Liver (tissue), 9 donors: ENCODE measurements around the gene SIGLEC7. TPM values are rescaled to one million over a fixed set of nuclear protein-coding genes. Genes with fewer than 3 reads are reported as not detected.

ENCODE experiments used
- DNase-seq: peaks from one replicate; pipeline ENCODE4 v3.0.0-alpha.2; 2017; ENCODE audit warnings: low spot score
- H3K27ac ChIP-seq, 2 donors: one replicate each; pipeline ENCODE4 v1.7.0; 2013; ENCODE audit warnings: inconsistent platforms in 2 of 2, low read length in 2 of 2, control low read depth in 1 of 2, low read depth in 1 of 2, mild to moderate bottlenecking in 1 of 2
- H3K27me3 ChIP-seq, 4 donors: one replicate each; pipeline versions ENCODE4 v1.6.1 to v1.7.0; 2013; ENCODE audit warnings: low read length in 3 of 4, inconsistent platforms in 1 of 4, mild to moderate bottlenecking in 1 of 4, moderate library complexity in 1 of 4; ENCODE audit not compliant: control insufficient read depth in 4 of 4, insufficient read depth in 4 of 4
- H3K36me3 ChIP-seq, 4 donors: one replicate each; pipeline versions ENCODE4 v1.6.1 to v1.7.0; 2013; ENCODE audit warnings: low read length in 3 of 4, mild to moderate bottlenecking in 3 of 4, low read depth in 1 of 4, moderate library complexity in 1 of 4; ENCODE audit not compliant: control insufficient read depth in 4 of 4, insufficient read depth in 3 of 4
- H3K4me1 ChIP-seq, 4 donors: one replicate each; pipeline versions ENCODE4 v1.6.1 to v1.7.0; 2013; ENCODE audit warnings: low read length in 3 of 4, mild to moderate bottlenecking in 3 of 4, moderate library complexity in 1 of 4; ENCODE audit not compliant: control insufficient read depth in 4 of 4, insufficient read depth in 4 of 4
- H3K4me3 ChIP-seq, 3 donors: one replicate each; pipeline versions ENCODE4 v1.6.1 to v1.7.0; 2013; ENCODE audit warnings: low read length in 3 of 3, control low read depth in 1 of 3, low read depth in 1 of 3, mild to moderate bottlenecking in 1 of 3
- H3K9ac ChIP-seq, 2 donors: one replicate each; pipeline ENCODE4 v1.7.0; 2013; ENCODE audit warnings: low read length in 2 of 2, mild to moderate bottlenecking in 2 of 2, moderate library complexity in 2 of 2, control low read depth in 1 of 2, low read depth in 1 of 2
- H3K9me3 ChIP-seq, 4 donors: one replicate each; pipeline versions ENCODE4 v1.6.1 to v1.7.0; 2013; ENCODE audit warnings: low read length in 3 of 4; ENCODE audit not compliant: control insufficient read depth in 4 of 4
- EGR1 ChIP-seq, 2 donors: IDR thresholded peaks; 2 replicates each; pipeline ENCODE4 v1.6.1; 2016 to 2018; ENCODE audit warnings: antibody characterized with exemption in 2 of 2, low read depth in 2 of 2
- FOXA1 ChIP-seq: IDR thresholded peaks from 2 replicates; pipeline ENCODE4 v1.6.1; 2016; ENCODE audit warnings: antibody characterized with exemption
- FOXA2 ChIP-seq: IDR thresholded peaks from 2 replicates; pipeline ENCODE4 v1.6.1; 2016; ENCODE audit warnings: antibody characterized with exemption
- GABPA ChIP-seq, 2 donors: IDR thresholded peaks in 1 of 2; conservative IDR thresholded peaks in 1 of 2; 2 replicates each; pipeline ENCODE4 v1.6.1; 2016; ENCODE audit warnings: antibody characterized with exemption in 2 of 2, mild to moderate bottlenecking in 1 of 2, moderate library complexity in 1 of 2
- HNF4G ChIP-seq: IDR thresholded peaks from 2 replicates; pipeline ENCODE4 v1.6.1; 2016; ENCODE audit warnings: antibody characterized with exemption
- JUND ChIP-seq, 2 donors: IDR thresholded peaks; 2 replicates each; pipeline ENCODE4 v1.6.1; 2016; ENCODE audit warnings: antibody characterized with exemption in 2 of 2
- NR2F2 ChIP-seq: IDR thresholded peaks from 2 replicates; pipeline ENCODE4 v1.6.1; 2016; ENCODE audit warnings: antibody characterized with exemption
- RAD21 ChIP-seq, 2 donors: IDR thresholded peaks; 2 replicates each; pipeline ENCODE4 v1.6.1; 2016; ENCODE audit warnings: antibody characterized with exemption in 2 of 2, mild to moderate bottlenecking in 2 of 2
- RXRA ChIP-seq, 2 donors: IDR thresholded peaks; 2 replicates each; pipeline ENCODE4 v1.6.1; 2017 to 2018; ENCODE audit warnings: antibody characterized with exemption in 2 of 2, mild to moderate bottlenecking in 1 of 2
- SP1 ChIP-seq: IDR thresholded peaks from 2 replicates; pipeline ENCODE4 v1.6.1; 2018; ENCODE audit warnings: antibody characterized with exemption, mild to moderate bottlenecking
- TAF1 ChIP-seq: conservative IDR thresholded peaks from 2 replicates; pipeline ENCODE4 v1.6.1; 2016; ENCODE audit warnings: antibody characterized with exemption, mild to moderate bottlenecking
- YY1 ChIP-seq: IDR thresholded peaks from 2 replicates; pipeline ENCODE4 v1.6.1; 2016; ENCODE audit warnings: antibody characterized with exemption, mild to moderate bottlenecking
- WGBS: extraction: QIAGEN DNeasy Blood & Tissue Kit; methylation state at CpG from one replicate; pipeline ENCODE4 v1.1.7; 2013; 5-methylcytosine and 5-hydroxymethylcytosine counted together
- polyA plus RNA-seq, 2 donors: library from polyadenylated mRNA; stranded (reverse) in 1 of 2; unstranded in 1 of 2; fragments of 200-250 nt in 1 of 2; fragments of >200 nt in 1 of 2; fragmentation: Nextera tagmentation in 1 of 2; extraction: Ambion mirVana in 1 of 2; gene quantifications; one replicate each; pipeline versions ENCODE4 v1.2.1 to v1.2.3, GENCODE V29; 2013 to 2015
- total RNA-seq, 2 donors: library from RNA; depleted of rRNA; stranded (reverse); fragments of >200 nt; gene quantifications; one replicate each; pipeline ENCODE4 v1.2.3, GENCODE V29; 2014
- TF ChIP-seq, protein P1 (sequence below): fragments of 150-350 bp; IDR thresholded peaks from 2 replicates; pipeline ENCODE4 v1.5.1; 2017; ENCODE audit warnings: improper control_type of control experiment, low read depth, low read length; ENCODE audit not compliant: missing input control
- TF ChIP-seq, protein P2 (sequence below): IDR thresholded peaks from 2 replicates; pipeline ENCODE4 v1.6.1; 2016; ENCODE audit warnings: antibody characterized with exemption
- TF ChIP-seq, protein P3 (sequence below): IDR thresholded peaks from 2 replicates; pipeline ENCODE4 v1.6.1; 2016; ENCODE audit warnings: antibody characterized with exemption
- donor health status: healthy.
- donor health status: healthy.
- donor health status: healthy.
- donor health status: healthy.
- donor health status: healthy.

The SIGLEC7 gene
- total and polyA plus RNA-seq, 4 donors, result 2.7 to 4.8 (median 3.9) TPM

DNA sequence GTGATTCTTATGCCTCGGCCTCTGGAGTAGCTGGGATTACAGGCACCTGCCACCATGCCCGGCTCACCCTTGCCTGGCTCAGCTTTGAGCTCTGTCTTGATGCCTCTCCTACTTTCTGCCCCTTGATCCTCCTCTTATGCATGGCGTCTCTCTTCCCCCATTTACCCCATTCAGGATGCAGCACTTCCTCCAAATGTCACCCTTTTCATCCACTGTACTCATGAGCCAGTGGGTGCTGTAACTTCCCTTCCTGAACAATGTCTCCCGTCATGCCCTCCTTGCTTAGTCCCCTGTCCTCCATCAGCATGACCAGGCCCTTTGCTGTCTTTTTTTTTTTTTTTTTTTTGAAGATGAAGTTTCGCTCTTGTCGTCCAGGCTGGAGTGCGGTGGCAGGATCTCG lies 20.8 kb upstream of the SIGLEC7 start (continued):
- TF ChIP-seq, protein P1, sequence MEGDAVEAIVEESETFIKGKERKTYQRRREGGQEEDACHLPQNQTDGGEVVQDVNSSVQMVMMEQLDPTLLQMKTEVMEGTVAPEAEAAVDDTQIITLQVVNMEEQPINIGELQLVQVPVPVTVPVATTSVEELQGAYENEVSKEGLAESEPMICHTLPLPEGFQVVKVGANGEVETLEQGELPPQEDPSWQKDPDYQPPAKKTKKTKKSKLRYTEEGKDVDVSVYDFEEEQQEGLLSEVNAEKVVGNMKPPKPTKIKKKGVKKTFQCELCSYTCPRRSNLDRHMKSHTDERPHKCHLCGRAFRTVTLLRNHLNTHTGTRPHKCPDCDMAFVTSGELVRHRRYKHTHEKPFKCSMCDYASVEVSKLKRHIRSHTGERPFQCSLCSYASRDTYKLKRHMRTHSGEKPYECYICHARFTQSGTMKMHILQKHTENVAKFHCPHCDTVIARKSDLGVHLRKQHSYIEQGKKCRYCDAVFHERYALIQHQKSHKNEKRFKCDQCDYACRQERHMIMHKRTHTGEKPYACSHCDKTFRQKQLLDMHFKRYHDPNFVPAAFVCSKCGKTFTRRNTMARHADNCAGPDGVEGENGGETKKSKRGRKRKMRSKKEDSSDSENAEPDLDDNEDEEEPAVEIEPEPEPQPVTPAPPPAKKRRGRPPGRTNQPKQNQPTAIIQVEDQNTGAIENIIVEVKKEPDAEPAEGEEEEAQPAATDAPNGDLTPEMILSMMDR, result no peak
- TF ChIP-seq JUND (IDR thresholded peaks at IDR 0.05) (no peak), FOXA1 (no peak), RAD21 (IDR thresholded peaks at IDR 0.05) (no peak), YY1 (no peak)

DNA sequence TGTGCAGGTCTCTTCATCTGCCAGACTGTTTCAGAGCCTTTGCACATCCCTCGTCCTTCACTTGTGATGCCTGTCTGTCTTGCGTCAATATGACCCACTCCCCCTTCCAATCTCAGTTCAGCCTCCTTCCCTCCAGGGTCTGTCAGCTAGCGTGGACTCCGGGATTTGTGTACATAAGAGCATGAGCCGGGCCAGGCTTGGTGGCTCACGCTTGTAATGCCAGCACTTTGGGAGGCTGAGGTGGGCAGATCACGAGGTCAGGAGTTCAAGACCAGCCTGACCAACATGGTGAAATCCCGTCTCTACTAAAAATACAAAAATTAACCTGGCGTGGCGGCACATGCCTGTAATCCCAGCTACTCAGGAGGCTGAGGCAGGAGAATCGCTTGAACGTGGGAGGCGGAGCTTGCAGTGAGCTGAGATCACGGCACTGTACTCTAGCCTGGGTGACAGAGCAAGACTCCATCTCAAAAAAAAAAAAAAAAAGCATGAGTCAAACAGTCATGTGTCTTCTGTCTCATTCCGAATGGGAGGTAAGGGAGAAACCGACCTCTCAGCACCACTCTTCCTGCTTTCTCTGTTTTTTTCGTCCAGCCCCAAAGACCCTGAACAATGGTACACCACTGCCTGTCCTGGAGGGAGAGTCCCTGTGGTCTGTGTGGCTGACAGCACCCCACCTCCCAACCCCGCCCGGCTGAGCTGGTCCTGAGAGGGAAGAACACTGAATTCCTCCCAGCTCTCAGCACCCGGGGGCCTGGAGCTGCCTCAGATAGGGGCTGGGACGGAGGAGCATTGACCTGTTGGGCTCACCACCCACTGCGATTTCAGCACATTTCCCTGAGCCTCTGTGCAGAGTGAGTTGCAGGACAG lies 19.8 kb upstream of the SIGLEC7 start:
- H3K9ac ChIP-seq, result no peak overlapping the region
- TF ChIP-seq HNF4G (no peak), YY1 (no peak), JUND (IDR thresholded peaks at IDR 0.05) (no peak), RXRA (IDR thresholded peaks at IDR 0.05) (peak; percentile 57 to 63), GABPA (IDR thresholded peaks at IDR 0.05 in 1 of 2, conservative IDR thresholded peaks at IDR 0.05 in 1 of 2) (no peak), EGR1 (IDR thresholded peaks at IDR 0.05; ENCODE audit: low read depth in 2 of 2) (no peak), FOXA2 (no peak), SP1 (peak; percentile 27), TAF1 (no peak), NR2F2 (peak; percentile 12)
- TF ChIP-seq, protein P2, sequence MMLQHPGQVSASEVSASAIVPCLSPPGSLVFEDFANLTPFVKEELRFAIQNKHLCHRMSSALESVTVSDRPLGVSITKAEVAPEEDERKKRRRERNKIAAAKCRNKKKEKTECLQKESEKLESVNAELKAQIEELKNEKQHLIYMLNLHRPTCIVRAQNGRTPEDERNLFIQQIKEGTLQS, result no peak
- TF ChIP-seq, protein P3, sequence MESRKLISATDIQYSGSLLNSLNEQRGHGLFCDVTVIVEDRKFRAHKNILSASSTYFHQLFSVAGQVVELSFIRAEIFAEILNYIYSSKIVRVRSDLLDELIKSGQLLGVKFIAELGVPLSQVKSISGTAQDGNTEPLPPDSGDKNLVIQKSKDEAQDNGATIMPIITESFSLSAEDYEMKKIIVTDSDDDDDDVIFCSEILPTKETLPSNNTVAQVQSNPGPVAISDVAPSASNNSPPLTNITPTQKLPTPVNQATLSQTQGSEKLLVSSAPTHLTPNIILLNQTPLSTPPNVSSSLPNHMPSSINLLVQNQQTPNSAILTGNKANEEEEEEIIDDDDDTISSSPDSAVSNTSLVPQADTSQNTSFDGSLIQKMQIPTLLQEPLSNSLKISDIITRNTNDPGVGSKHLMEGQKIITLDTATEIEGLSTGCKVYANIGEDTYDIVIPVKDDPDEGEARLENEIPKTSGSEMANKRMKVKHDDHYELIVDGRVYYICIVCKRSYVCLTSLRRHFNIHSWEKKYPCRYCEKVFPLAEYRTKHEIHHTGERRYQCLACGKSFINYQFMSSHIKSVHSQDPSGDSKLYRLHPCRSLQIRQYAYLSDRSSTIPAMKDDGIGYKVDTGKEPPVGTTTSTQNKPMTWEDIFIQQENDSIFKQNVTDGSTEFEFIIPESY, result no peak
- DNase-seq, result no peak
- no peaks in the 10 kb centered on the region for H3K36me3 ChIP-seq
- H3K4me1 ChIP-seq, result peaks cover 0 to 14% (median 3%) of the 10 kb centered on the region in 4 donors
- peak overlapping the region; percentile 58 to 69 for H3K27ac ChIP-seq
- WGBS, result 63% methylated on average over 22 of the region's 22 CpGs
- no peaks in the 10 kb centered on the region for H3K27me3 ChIP-seq
- H3K4me3 ChIP-seq, result no peak overlapping the region
- H3K9me3 ChIP-seq, result no peaks in the 10 kb centered on the region

DNA sequence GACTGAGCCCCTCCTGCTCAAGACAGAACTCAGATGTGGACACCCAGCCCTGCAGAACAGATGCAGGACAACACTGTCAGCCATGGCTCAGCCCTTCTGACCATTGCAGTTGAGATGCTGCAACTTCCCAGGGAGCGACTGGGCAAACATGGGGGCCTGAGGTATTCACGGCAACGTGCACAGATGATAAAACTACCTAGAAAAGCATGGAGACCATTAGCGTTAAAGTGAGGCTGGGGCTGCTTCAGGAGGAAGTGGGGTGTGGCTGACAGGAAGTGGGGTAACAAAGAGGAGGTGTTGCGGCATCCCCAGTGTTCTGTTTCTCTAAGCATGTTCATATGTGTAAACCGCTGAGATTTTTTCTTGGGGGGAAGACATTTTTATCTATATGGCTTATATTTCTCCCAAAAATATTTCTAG lies 18.7 kb upstream of the SIGLEC7 start:
- H3K27ac ChIP-seq, result peak overlapping the region; percentile 69 to 70
- H3K9me3 ChIP-seq, result no peaks in the 10 kb centered on the region
- TF ChIP-seq FOXA1 (no peak), GABPA (IDR thresholded peaks at IDR 0.05 in 1 of 2, conservative IDR thresholded peaks at IDR 0.05 in 1 of 2) (peak in 1 of 2 donors; percentile 33)
- H3K4me3 ChIP-seq, result no peak overlapping the region
- H3K27me3 ChIP-seq, result no peaks in the 10 kb centered on the region
- WGBS, result 50% methylated on average over 6 of the region's 6 CpGs
- no peak for DNase-seq
- no peak overlapping the region for H3K9ac ChIP-seq
- H3K4me1 ChIP-seq, result peaks cover 0 to 15% (median 5%) of the 10 kb centered on the region in 4 donors
- H3K36me3 ChIP-seq, result no peaks in the 10 kb centered on the region
